Hematopoietic multipotent progenitor cell (in vitro differentiated cells): ENCODE measurements around the gene ZNF837. TPM values are rescaled to one million over a fixed set of nuclear protein-coding genes. Genes with fewer than 3 reads are reported as not detected.
"Not testable (repeated sequence)": the region's sequence is repeated elsewhere in the genome, so short reads cannot be mapped to it uniquely, and the experiment has no call there.

Experiments
- DNase-seq, 3 donors: peaks; one replicate each; pipeline ENCODE4 v3.0.0-alpha.2; 2011 to 2015; ENCODE audit warnings: low read depth in 2 of 3, low spot score in 2 of 3
- total RNA-seq: library from RNA; depleted of rRNA; stranded (reverse); fragments of >200 nt; gene quantifications from one replicate; pipeline ENCODE4 v1.2.3, GENCODE V29; 2012

Gene ZNF837
- total RNA-seq, 1 donor = 6.2 TPM

DNA sequence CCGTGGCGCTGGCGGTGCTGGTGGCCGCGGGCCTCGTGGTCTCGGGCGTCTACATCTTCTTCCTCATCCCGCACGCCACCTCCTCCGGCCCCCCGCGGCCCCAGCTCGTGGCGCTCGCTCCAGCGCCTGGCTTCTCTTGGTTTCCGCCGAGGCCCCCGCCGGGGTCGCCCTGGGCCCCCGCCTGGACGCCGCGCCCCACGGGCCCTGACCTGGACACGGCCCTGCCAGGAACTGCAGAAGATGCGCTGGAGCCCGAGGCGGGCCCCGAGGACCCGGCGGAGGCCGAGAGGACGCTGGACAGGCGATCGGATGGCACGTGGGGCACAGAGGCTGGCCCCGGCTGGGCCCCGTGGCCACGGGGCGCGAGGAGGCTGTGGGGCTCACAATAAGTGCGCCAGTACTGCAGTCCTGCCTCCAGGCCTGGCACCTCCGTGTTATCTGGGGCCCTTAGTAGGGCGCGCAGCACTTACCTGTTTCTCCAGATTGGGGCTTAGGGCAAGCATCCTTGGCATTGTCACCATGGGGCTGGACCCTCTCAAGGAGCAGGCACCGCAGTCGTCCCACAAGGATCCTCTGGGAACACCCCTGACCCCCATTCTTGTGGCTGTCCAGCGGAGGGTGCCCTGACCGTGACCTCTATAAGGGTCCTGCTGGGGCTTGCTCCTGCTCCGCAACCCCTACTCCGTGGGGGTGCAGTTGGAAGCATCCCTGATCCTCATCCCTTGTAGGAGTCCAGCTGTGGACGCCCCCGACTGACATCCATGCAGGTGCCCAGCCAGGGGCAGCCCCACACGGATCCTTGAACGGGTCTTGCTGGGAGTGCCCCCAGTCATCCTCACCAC lies 16.1 kb upstream of the ZNF837 start:
- no peak for DNase-seq

GRCh38 chr19:58395979-58396627 lies 15.3 kb upstream of the ZNF837 start:
- no peak for DNase-seq

GRCh38 chr19:58395220-58395978 lies 14.6 kb upstream of the ZNF837 start, which contains the start of gene RNF225:
TSS of gene RNF225 (plus strand) at chr19:58395656. CDS start at chr19:58396090, 434 bp downstream.
- DNase-seq = no peak

GRCh38 chr19:58394821-58395219 lies 14.0 kb upstream of the ZNF837 start:
- DNase-seq = no peak

DNA sequence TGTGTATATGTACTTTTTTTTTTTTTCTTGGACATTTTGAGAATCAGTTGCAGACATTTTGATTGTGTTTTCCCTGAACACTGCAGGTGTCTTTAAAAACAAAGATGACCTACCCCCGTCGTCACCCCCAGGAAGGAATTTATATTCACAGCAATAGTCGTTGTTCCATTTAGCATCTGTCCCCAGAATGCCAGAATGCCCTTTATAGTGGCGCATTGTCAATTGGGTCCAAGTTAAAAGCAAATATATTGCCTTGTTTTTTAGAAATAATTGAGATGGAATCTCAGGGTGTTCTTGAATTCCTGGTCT lies 12.8 kb upstream of the ZNF837 start:
- no peak for DNase-seq

DNA sequence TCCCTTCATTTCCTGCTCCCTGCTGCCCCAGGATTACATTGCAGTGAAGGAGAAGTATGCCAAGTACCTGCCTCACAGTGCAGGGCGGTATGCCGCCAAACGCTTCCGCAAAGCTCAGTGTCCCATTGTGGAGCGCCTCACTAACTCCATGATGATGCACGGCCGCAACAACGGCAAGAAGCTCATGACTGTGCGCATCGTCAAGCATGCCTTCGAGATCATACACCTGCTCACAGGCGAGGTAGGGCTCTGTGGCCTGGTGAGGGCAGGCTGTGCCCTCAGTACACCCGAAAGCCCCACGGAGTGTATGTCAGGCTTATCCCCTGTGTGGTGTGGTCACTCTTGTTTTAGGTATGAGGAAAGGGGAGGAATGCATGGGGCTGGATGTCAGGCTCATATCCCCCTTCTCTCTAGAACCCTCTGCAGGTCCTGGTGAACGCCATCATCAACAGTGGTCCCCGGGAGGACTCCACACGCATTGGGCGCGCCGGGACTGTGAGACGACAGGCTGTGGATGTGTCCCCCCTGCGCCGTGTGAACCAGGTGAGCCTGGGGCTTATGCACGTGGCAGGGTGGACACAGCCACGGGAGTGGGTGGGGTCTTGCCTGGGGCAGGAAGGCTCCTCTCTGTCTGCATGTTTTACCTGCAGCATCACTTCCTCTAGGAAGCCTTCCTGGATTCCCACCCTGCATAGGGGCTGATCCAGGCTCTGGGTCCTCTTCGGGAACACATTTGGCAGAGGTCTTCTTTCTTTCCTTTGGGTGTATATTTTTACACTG lies 12.3 kb upstream of the ZNF837 start:
- no peak for DNase-seq

GRCh38 chr19:58388175-58388526 lies 7.3 kb upstream of the ZNF837 start:
- DNase-seq = no peak

- no peak for DNase-seq
Observed at GRCh38 chr19:58387338-58388174, 6.7 kb upstream of the ZNF837 start.

DNA sequence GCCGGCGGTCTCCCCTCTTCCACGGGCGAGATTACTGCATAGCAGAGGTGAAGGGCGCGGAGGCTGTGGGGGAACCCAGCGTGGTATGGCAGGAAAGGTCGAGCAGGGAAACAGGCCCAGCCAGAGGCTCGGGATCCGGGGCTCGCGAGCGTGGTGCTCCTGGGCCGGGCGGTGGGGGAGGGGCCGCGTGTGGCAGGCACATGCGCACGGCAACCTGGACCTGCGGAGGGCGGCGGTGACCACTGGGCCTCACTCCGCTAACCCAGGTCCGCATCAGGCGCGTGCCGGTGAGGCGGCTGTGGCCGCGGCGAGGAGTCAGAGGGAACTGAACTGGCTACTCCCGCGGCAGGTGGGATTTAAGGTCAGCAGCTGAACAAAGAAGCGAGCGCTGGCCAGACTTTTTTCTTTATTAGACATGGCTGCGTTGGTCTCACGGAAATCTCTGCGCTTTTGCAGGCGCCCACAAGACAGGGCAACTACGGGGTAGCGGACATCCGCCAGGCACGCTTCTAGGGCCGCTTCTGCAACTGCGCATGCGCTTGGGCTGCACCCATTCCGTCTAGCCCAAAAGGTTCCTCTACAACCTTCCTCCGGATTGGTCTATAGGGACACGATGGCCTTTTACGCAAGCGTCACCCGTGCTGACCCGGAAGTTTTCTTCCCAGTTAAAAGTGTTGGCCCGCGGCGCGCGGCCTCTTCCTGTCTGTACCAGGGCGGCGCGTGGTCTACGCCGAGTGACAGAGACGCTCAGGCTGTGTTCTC lies 5.9 kb upstream of the ZNF837 start, which contains the start of gene RPS5:
Gene RPS5 (plus strand): TSS at position 694 of the 762 bp plus-strand sequence. CDS start 869 bp downstream, outside the sequence.
- peak; percentile 93 to 99 (median 98) for DNase-seq

GRCh38 chr19:58385891-58386575 lies 5.2 kb upstream of the ZNF837 start:
- DNase-seq = no peak

DNA sequence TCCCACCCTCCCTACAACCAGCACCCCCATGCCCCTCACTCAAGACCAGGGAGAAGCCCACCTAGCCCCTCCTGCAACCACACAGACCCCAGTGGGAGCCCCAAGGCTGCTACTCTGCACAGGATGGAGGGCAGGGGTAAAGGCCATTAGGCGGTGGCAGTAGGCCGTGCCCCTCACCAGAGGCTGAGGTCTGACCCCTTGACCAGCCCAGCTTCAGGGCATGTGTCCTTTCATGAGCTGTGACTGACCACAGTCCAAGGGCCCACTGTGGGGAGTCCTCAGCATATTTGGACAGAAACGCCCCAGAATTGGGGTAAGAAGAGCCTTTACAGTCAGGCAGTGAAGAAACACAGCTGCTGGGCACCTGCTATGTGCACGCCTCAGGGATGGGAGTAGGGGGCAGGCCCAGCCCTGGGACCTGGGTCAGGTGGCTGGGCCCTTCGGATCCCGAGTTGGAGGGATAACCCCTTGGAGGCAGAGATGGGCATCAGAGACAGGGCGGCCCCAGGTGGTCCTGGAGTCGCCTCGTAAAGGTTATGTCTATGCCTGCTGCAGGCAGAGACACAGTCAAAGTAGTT lies 4.6 kb upstream of the ZNF837 start:
- no peak for DNase-seq

DNA sequence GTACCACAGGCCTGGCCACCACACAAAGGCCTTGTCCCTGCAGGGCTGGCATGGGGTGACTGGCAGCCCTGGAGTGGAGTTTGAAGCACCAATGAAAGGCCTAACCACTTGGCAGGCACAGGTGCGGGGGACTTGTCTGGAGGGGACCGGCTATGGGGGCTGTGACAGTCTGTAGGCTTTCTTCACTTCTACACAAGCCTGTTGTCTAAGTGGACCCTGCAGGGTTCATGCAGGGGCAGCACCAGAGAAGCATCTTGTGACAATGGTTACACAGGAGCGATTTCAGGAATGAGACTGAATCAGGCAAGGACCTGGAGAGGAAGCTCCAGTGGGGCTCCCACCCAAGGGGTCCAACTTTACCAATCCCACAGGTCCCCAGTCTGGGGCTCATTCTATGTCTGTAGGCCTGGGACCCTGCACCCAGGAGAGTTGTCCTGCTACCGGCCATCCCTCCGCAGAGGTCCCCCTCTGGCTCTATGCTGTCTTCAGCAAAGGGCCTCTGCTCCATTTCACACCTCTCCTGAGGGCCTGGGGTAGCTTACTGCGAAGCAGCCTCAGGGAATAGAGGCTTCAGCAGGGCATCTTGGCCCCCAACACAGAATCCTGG lies 2.3 kb upstream of the ZNF837 start:
- DNase-seq = no peak

DNA sequence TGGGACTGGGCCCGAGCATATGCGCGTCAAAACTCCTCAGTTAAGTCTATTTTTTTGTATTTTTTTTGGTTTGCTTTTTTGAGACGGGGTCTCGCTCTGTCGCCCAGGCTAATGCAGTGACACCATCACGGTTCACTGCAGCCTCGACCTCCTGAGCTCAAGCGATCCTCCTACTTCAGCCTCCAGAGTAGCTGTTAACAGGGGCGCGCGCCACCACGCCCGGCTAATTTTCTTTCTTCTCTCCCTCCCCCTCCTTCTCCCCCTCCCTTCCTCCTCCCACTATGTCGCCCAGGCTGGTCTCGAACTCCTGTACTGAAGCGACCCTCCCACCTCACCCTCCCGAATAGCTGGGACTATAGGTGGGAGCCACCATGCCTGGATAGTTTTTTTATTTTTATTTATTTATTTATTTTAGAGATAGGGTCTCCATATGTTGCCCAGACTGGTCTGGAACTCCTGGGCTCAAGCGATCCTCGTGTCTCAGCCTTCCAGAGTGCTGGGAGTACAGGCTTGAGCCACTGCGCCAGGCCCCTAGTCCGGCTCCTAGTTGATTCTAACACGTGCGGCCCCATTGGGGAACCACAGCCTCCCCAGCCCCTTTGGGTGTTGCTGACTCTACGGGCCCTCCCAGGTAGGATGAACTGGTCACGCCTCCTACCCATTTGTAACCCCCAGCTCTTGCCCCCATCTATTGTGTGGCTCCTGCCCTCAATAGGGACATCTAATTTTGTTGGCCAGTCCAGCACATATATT lies 806 bp upstream of the ZNF837 start:
- no peak for DNase-seq

DNA sequence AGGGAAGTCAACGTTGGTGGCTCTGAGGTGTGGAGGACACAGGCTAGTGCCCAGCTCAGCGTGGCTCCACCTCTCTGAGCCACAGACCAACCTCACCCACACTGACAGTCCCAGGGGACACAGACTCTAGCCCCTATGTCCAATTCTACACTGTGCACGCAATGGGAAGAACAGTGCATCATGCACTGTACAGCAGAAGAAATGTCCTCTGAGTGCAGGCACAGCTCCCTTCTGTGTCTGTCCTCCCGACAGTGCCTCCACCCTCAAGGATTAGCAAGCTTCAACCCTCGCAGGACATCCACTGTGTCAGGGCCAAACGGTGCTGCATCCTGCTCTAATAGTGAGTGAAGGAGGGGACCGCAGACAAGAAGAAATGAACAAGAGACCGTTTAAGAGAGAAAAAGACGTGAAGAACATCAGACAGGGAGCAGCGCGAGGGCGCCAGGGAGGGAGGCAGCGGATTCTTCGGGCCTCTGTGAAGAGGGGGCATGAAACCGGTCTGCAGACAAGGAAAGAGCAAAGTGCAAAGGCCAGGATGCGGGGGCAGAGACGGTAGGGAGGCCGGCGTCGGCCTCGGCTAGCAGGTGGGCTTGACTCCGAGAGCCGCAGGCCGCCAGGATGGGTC lies 681 bp downstream of the ZNF837 start:
- no peak for DNase-seq

GRCh38 chr19:58379246-58379645 lies 1.6 kb downstream of the ZNF837 start:
- no peak for DNase-seq

GRCh38 chr19:58376724-58377123 lies 4.1 kb downstream of the ZNF837 start:
- not testable (repeated sequence) for DNase-seq

GRCh38 chr19:58374200-58374599 lies 6.6 kb downstream of the ZNF837 start:
- no peak for DNase-seq
